C1 segment of cervical spinal cord (tissue), 14 donors: Measurements from ENCODE around the gene RAB7B.
"Not testable (repeated sequence)": the region's sequence is repeated elsewhere in the genome, so short reads cannot be mapped to it uniquely, and the experiment has no call there.

Experiments used
- DNase-seq, 14 donors: peaks; one replicate each; lab custom pipeline; 2025; lab: John Stamatoyannopoulos, UW

Gene RAB7B

GRCh38 chr1:206002871-206003801 is at the start of gene RAB7B:
Gene RAB7B, minus strand, starts transcription at chr1:206003395. Its CDS starts 9,260 bp downstream, at chr1:205994135.
- peak in 3 of 14 donors; percentile 12 to 57 (median 16) for DNase-seq

DNA sequence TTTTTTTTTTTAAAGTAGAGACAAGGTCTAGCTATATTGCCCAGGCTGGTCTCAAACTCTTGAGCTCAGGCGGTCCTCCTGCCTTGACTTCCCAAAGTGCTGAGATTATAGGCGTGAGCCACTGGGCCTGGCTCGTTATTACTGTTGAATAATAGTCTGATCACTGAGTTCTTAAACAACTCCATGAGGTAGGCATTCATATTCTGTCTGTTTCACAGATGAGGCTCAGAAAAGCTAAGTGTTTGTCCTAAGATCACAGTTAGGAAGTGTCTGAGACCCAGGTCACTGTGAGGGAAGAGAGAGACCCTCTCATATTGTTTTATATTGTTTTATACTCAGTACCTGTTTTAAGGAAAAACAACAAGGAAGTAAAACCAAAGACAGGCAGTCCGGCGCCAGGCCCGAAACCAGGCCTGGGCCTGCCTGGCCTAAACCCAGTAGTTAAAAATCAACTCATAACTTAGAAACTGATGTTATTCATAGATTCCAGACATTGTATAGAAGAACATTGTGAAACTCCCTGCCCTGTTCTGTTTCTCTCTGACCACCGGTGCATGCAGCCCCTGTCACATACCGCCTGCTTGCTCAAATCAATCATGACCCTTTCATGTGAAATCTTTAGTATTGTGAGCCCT is 49.2 kb upstream of the RAB7B start:
- DNase-seq, result not testable (repeated sequence)

DNA sequence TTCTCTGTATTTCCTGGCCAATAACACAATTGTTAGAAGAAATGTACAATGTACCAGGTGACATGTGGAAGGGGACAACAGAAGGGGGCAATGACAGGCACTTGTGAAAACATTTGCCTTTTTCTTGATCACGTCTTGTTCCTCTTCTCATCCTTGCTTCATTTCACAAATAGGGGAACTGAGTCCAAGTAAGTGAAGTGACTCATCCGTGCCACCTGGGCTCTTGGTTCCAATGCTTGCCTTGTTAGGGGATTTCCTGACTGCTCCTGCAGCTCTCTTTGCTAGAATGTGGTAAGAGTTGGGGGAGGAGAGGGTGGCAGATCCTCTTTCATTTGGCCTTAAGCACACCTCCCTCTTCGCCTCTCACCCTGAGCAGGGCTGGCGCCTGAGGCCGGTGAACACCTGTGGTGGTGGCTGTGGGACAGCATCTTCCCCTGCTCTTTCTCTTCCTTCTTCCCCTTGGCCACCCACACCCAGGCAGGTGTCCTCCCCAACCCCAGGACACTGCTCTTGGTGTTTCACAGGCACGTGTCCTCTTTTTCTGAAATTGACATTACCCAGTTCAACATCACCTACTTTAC is 47.5 kb upstream of the RAB7B start:
- DNase-seq, result peak in 1 of 14 donors; percentile 22

DNA sequence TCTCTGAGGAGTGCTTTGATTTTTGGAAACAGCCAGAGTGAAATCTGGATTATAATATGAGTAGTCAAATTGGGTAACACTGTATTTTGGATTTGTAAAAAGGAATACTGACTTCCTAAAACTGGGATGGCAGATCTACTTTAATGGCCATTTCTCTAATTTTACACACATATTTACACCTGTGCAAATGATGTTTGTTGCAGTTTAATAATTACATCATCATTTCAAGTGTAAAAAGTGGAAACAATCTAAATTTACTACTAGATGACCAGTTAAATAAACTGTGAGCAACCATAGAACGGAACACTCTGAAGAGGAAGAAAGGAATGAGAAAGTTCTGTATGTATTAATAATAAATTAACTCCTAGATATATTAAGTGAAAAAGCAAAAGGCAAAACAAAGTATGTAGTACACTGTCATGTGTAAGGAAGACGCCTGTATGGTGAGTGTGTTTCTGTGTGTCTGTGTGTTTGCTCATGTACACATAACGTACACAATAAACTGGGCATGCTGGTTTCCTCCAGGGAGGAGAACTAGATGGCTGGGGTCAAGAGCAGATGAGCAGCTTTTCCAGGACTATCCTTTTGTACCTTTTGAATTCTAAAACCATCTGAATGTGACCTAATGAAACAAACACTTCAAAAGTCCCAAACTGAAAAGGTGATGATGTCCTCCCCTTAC is 46.9 kb upstream of the RAB7B start:
- DNase-seq, result no peak

DNA sequence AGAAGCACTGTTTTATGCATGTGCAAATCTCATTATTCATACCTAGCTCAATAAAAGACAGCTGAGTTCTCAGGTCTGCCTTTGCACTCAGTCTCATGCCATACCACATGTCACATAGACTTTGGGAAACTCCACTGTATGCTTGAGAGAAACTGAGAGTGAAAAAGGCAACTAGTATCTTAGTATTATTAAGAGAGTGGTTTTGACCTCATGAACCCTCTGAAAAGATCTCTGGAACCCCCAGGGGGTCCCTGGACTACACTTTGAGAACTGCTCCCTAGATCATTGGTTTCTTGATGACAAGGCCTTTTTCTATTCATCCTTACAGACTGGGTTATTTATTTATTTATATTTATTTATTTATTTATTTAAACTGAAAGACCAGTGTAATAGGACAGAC is 46.1 kb upstream of the RAB7B start:
- DNase-seq, result no peak

DNA sequence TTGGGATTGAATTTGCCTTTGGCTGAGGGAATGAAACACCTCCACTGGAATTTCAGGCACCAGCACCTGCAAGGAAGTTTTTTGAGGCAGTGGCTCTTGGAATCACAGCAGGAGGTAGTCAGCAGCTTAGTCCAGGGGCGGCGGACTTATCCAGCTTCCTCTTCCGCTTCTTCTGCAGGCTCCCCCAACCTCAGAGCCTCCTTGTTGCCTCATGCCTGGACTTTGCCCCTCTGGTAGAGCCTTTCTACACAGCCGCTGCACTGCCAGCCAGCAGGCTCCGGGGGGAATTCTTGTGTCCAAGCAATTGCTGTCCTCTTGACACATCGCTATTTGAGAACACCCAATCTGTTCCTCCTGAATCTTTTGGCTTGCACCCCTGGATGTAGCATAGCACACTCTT is 45.4 kb upstream of the RAB7B start:
- DNase-seq, result no peak

DNA sequence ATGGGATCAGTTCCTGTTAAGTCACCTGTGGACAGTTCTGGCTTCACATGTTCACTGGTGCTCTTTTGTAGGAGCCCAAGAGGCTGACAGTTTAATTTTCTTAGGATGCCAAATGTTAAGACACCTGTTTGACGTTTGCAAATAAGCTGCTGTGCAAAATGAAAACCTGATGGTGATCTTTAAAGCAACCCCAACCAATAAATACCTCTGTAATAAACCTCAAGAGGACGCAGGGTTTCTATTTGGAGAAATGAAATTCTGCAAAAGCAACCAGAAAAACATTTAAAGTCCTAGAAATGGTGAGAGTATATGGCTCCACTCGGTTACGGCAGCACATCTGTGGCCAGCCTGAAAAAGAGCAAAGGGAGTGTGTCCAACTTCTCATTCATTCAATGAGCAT is 44.1 kb upstream of the RAB7B start:
- no peak for DNase-seq

- DNase-seq, result no peak
Measured at GRCh38 chr1:206041640-206042039, 38.4 kb upstream of the RAB7B start.

DNA sequence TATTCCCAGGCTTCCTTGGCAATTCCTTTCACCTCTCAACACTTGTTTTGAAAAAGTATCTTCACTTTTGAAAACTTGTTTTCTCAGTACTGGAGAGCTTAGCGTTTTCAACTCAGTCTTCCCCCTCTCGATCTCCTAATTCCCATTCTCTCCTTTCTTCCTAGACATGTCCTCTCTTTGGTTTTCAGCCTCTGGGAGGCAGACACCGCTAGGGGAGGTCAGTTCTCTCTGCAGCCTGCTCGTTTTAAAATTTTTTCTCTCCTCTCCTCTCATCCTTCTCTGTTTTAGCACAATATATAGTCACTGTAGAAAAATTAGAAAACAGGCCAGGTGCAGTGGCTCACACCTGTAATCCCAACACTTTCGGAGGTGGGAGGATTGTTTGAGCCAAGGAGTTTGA is 37.1 kb upstream of the RAB7B start:
- DNase-seq, result no peak

DNA sequence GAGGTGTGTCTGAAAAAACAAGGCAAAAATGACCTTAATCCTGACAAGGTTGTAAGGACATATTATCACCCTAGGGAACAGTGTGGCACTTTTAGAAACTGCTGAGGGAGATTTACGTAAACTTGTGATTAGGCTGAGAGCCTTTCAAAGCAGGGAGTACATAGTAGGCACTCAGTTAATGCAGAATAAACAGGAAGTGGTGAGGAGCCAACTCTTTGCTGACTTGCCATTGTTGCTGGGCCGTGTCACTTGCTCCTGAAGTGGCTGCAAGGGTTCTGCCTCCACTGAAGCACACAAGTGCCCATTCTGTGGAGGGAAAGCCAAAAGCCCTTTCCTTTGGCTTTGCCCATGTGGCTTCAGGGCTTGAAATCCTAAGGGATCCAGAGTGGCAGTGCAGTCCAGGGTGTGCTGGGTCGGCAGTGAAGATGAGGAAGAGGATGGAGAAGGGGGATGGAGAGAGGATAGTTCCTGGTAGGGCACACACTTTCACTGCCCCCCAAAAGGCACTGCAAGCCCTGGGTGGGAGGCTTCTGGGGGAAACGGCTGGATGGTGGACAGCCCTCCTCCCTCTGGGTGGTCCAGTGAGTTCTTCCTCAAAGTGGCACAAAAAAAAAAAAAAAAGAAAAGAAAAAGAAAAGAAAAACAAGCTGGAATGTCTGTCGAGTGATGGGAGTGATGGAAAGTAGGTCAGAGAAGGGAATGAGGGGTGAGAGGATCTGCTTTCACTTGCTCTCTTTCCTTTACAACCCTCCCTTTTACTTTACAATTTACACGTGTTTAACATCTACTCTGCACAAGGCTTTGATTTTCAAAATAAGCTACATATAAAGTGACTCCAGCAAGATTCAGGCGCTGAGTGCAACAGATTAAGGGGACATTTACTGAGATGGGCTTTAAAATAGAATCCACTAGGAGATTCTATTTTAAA is 36.1 kb upstream of the RAB7B start:
- no peak for DNase-seq

DNA sequence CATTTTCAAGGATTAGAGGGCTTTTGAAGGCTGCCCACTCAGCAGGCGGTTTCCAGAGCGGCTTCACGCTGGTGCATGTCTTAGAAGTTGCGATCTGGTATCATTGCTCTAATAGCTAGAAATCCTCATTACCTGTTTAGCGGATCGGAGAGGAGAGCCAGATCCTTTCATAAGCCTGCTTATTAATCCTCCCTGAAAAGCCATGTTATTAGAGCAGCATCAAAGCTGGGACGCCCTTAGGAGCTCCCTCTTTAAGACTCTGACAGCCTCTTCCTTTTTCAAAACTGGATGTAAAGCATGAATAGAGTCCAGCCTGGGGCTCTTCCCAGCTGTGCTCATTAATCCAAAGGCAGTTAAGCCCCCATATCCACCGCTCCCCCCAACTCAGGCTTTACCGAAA is 34.4 kb upstream of the RAB7B start:
- DNase-seq, result no peak

DNA sequence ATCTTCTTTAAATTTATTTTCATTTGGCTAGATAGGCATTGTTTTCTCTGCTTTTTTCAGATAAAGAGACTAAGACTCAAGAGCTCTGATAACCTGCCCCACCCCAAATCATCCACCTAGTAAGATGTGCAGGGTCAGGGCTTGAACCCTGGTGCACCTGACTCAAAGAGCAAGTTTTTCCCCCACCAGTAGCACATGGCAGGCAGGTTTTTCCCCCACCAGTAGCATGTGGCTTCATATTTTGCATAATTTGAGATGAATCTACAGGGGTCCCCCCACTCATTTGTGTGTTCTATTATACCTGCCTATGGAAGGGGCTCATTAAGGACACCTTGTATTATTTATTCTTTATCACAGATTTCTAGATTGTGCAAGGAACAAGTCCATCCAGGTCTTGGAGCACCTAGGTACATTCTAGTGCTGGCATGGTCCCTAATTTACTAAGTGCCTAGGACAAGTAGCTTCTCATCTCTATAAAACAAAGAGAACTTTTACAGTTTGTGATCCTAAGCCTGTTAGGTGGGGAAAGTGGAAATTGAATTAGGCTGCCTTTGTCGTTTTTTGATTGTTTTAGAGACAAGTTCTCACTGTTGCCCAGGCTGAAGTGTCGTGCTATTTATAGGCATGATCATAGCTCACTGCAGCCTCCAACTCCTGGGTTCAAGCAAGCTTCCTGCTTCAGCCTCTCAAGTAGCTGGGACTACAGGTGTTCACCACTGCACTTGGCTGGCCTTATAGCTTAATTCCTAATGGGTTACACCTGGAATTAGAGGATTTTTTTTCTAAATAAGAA is 33.7 kb upstream of the RAB7B start:
- DNase-seq, result no peak

DNA sequence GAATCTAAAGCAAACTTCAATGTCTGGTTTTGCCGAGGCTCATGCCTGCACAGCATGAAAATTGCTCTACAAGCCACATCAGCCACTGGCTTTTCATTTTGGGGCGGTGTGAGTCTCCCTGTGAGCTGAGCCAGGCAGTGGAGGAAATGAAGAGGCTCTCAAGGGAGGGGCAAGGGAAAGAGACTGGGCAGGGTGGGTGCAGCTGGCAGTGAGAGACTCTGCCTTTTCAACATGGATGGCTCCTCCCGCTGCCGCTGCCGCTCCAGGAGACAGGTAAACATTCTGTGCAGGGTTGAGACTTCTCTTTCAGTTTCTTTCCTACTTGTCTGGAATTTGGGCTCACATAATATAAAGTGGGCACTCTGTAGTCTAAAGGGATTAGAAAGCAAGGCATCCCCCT is 31.8 kb upstream of the RAB7B start:
- DNase-seq, result no peak

GRCh38 chr1:206032380-206033140 is 29.4 kb upstream of the RAB7B start:
- no peak for DNase-seq

DNA sequence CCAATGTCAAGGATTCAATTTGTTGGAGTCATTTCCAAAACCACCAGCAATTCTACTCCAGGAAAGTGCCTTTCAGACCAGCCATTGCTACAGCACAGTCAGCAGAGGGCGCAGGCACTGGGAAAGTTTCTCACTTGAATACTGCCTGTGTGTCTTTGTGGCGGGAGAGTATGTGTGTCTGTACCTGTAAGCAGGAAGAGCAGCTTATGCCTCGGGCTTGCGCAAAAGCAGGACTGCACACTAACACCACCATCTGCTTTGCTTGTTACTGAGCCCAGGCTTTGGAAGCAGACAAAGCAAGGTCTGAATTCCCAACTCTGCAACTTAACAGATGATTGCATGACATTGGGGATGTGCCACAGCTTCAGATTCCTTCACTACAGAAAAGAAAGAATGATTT is 27.5 kb upstream of the RAB7B start:
- peak in 9 of 14 donors; percentile 17 to 87 (median 31) for DNase-seq

GRCh38 chr1:206030191-206030590 is 27.0 kb upstream of the RAB7B start:
- DNase-seq, result no peak

DNA sequence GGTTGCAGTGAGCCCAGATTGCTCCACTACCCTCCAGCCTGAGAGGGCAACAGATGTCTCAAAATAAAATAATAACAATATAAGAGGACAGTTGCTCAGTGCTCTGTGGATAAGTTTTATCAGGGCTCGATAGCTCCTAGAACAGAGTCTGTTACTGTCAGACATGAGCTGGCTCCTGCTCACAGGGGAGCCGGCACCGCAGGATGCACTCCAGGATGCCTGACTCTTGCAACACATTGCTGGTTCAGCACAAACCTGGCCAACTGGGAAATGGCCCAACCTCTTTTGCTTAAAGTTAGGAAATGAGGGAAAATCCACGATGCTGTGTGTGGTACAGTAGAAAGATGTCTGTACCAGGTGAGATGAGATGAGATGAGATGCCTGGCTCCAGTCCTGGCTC is 26.3 kb upstream of the RAB7B start:
- no peak for DNase-seq

DNA sequence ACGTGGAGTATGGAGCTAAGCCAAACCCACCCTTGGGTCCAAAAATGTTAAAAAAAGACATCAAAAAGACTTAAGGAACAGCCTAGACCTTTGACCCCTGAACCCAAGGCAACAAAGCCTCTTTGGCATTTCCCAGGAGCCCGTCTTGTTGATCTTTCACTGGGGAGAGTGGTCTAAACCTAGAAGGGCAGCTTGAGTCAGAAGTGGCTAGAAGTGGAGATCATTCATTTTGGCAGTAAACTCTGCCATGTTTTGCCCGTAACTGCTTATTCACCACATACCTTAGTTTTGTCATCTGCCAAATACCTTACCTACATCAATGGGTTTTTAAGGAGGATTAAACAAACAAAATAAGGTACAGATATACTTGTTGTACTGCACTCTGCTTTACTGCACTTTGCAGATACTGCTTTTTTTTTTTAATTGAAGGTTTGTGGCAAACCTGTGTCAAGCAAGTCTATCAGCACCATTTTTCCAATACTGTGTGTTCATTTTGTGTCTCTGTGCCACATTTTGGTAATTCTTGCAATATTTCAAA is 22.2 kb upstream of the RAB7B start:
- DNase-seq, result no peak

DNA sequence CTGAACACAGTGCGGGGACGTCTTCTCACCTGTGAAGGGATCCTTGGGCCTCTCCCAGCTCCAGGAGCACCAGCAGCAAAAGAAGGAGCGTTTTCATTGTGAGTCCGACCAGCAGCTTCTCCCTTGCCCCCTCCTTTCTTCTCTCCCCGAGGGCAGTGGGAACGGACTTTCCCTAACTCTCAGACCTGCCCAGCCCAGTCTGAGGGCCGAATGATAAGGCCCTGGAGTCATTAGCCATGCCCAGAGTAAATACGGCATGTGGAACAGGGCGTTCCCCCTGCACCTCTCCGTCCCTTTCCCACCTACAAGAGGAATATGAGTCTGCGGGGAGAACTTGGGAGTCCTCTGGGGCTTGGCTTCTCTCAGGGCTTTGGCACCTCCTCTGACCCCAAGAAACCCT is 20.5 kb upstream of the RAB7B start, which contains the start of gene CTSE:
Gene CTSE (minus strand): TSS at position 201 of the 400 bp plus-strand sequence. CDS start 104 bp downstream, at position 97.
- no peak for DNase-seq
